Uterus (tissue), 4 donors: Measurements from ENCODE around the gene PLCB2. TPM values are rescaled to one million over a fixed set of nuclear protein-coding genes. Genes with fewer than 3 reads are reported as not detected.

ENCODE experiments used
- DNase-seq, 2 donors: peaks; one replicate each; pipeline ENCODE4 v3.0.0-alpha.2; 2019 to 2020
- H3K27ac ChIP-seq, 2 donors: fragments of 200-600 bp; sonication (generic); 1 replicate in 1 of 2; 2 replicates in 1 of 2; pipeline ENCODE4 v1.5.1; 2016 to 2018
- H3K27me3 ChIP-seq, 2 donors: fragments of 200-600 bp; sonication (generic); one replicate each; pipeline ENCODE4 v1.5.1; 2018 to 2019; ENCODE audit warnings: control low read depth in 1 of 2
- H3K36me3 ChIP-seq, 2 donors: fragments of 200-600 bp; sonication (generic); one replicate each; pipeline ENCODE4 v1.5.1; 2019; ENCODE audit warnings: control low read depth in 1 of 2
- H3K4me1 ChIP-seq, 2 donors: fragments of 200-600 bp; sonication (generic); one replicate each; pipeline ENCODE4 v1.5.1; 2018 to 2019; ENCODE audit warnings: control low read depth in 1 of 2
- H3K4me3 ChIP-seq, 2 donors: fragments of 200-600 bp; sonication (generic); 1 replicate in 1 of 2; 2 replicates in 1 of 2; pipeline ENCODE4 v1.5.1; 2018 to 2019; ENCODE audit warnings: mild to moderate bottlenecking in 1 of 2
- H3K9me3 ChIP-seq, 2 donors: fragments of 200-600 bp; sonication (generic); one replicate each; pipeline ENCODE4 v1.5.1; 2019; ENCODE audit warnings: control low read depth in 1 of 2
- POLR2A ChIP-seq, 2 donors: fragments of 450-650 bp; IDR thresholded peaks; one replicate each; pipeline ENCODE4 v1.6.1; 2016; ENCODE audit warnings: antibody characterized with exemption in 2 of 2, mild to moderate bottlenecking in 1 of 2, moderate library complexity in 1 of 2
- intact Hi-C: fragments of 100-400 bp; cut with DNase I; formaldehyde crosslinking; loops from one replicate; pipeline ENCODE4 v1.15.1; 2023; ENCODE audit warnings: low total_unique reads
- total RNA-seq, 4 donors: library from RNA; depleted of rRNA in 3 of 4; stranded (reverse); fragments of >200 nt in 3 of 4; gene quantifications; one replicate each; pipeline versions ENCODE4 v1.1.0 to v1.2.4, GENCODE V29; 2014 to 2023
- TF ChIP-seq, protein P1 (sequence below), 4 experiments: fragments of 200-600 bp in 2 of 4; fragments of 450-650 bp in 2 of 4; sonication (generic) in 2 of 4; IDR thresholded peaks; one replicate each; pipeline ENCODE4 v1.5.1; 2016 to 2019; ENCODE audit warnings: antibody characterized with exemption in 4 of 4, mild to moderate bottlenecking in 2 of 4, moderate library complexity in 1 of 4
- donor health status: DM: yes; HTN: yes; CAD: no.

PLCB2 gene
- total RNA-seq, 4 donors from 2014 or later: 3.5 to 19.0 (median 9.3) TPM

DNA sequence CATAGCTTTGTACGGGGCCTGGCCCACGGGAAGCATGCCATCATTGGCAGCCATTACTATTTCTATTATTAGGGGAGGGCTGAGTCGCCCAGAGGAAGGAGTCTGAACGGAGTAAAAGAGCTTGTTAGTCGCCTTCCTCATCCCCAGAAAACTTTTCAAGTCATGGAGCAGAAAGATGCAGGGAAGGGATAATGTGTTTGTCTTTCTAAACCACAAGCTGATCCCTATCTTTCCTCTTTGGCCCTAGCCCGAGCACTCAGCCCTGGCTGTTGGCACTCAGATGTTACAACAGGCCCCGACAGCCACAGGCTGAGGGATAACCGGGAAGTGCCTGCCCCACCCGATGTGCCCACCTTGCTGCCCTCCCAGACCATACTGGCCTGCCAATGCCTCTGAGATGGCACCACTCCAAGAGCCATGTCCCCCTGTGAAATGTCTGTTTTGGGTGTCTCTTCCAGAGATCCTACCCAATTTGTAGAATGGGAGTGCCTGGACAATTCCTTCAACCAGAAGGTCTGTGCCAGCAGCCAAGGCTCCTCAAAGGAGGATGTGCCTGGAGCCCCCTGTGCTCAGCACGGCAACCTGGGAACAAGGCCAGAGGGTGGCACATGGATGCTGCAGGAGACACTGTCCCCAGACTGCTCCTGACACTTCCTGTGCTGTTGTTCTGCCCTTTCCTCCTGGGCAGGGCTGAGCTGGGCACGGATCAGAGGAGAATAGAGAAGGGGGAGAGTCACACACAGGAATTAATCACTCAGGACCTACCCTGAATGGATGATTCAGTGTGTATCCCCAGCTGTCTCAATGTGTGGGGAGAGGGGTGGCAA, 58.0 kb downstream of the PLCB2 start:
- no peaks in the 10 kb centered on the region for H3K27me3 ChIP-seq
- H3K9me3 ChIP-seq: no peaks in the 10 kb centered on the region
- H3K4me3 ChIP-seq: no peak overlapping the region
- no peak for DNase-seq
- intact Hi-C loops: no loop called here
- no peaks in the 10 kb centered on the region for H3K36me3 ChIP-seq
- no peak overlapping the region for H3K27ac ChIP-seq
- H3K4me1 ChIP-seq: peaks cover 0 to 10% of the 10 kb centered on the region in 2 donors
- TF ChIP-seq, protein P1, sequence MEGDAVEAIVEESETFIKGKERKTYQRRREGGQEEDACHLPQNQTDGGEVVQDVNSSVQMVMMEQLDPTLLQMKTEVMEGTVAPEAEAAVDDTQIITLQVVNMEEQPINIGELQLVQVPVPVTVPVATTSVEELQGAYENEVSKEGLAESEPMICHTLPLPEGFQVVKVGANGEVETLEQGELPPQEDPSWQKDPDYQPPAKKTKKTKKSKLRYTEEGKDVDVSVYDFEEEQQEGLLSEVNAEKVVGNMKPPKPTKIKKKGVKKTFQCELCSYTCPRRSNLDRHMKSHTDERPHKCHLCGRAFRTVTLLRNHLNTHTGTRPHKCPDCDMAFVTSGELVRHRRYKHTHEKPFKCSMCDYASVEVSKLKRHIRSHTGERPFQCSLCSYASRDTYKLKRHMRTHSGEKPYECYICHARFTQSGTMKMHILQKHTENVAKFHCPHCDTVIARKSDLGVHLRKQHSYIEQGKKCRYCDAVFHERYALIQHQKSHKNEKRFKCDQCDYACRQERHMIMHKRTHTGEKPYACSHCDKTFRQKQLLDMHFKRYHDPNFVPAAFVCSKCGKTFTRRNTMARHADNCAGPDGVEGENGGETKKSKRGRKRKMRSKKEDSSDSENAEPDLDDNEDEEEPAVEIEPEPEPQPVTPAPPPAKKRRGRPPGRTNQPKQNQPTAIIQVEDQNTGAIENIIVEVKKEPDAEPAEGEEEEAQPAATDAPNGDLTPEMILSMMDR (IDR thresholded peaks at IDR 0.05): no peak
- TF ChIP-seq POLR2A (IDR thresholded peaks at IDR 0.05): no peak

DNA sequence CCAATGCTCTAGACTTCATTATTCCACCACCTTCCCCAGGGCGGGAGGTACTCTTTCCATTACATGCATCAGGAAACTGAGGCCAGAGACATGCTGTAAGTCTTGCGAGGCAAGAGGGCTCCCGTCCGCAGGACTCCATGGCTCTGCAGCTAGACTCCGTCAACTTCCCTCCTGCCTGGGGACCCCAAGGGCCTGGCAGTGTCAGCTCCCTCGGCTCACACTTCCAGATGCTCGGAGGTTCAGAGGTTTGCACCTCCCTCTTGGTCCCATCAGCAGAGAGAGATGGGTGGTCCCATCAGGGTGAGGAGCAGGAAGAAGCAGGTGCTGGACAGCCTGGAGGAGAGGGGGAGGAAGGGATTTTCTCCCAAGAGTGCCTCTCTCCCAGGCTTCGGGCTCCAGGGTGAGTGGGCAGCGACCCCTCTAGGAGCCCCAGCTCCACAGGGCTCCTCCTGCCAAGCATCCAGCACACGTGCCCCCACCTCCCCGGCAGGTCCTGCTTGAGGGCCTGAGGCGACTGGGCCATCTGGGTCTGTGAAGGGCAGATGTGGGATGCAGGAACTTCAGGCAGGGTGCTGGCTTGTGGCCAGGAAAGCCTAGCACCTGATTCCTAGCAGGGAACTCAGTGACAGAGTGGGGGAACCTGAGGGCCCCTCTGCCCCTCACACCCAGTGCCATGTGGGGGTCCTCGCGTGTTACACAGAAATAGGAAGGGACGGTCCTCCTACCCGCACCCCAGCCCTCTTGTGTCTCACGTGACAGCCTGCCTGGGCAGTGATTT, 59.5 kb downstream of the PLCB2 start:
- DNase-seq: no peak
- no peaks in the 10 kb centered on the region for H3K9me3 ChIP-seq
- peaks cover 0 to 3% of the 10 kb centered on the region in 2 donors for H3K4me1 ChIP-seq
- H3K27me3 ChIP-seq: no peaks in the 10 kb centered on the region
- intact Hi-C loops: no loop called here
- TF ChIP-seq, protein P1 (IDR thresholded peaks at IDR 0.05): no peak
- no peak for TF ChIP-seq POLR2A (IDR thresholded peaks at IDR 0.05)
- H3K36me3 ChIP-seq: no peaks in the 10 kb centered on the region
- no peak overlapping the region for H3K4me3 ChIP-seq
- H3K27ac ChIP-seq: no peak overlapping the region

DNA sequence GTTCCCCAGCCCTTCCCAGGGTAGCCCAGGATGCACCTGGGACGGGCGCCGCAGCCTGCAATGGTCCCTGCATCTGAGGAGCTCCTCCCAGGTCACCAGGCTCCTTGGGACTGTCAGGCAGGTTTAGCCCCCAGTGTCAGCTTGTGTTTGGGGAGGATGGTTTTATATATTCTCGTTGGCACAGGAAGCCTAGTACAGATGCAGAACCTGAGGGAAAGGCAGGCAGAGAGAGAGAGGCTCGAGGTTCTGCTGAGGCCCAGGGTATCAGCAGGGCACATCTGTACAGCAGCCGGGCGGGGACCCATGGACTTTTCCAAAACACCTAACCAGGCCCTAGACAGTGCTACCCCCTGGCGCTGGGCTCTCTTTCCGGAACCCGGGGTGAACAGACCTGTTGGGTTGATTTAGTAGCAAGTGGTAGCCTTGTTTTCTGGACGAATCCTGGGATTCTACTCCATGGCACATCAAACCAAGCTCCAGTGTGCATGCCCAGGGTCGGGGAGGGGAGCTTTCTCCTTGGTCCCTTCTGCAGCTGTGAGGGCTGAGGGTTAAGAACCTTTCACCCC, 60.2 kb downstream of the PLCB2 start:
- H3K27ac ChIP-seq: no peak overlapping the region
- H3K9me3 ChIP-seq: no peaks in the 10 kb centered on the region
- no peaks in the 10 kb centered on the region for H3K4me1 ChIP-seq
- intact Hi-C loops: no loop called here
- H3K4me3 ChIP-seq: no peak overlapping the region
- H3K36me3 ChIP-seq: no peaks in the 10 kb centered on the region
- TF ChIP-seq, protein P1 (IDR thresholded peaks at IDR 0.05): no peak
- TF ChIP-seq POLR2A (IDR thresholded peaks at IDR 0.05): no peak
- no peaks in the 10 kb centered on the region for H3K27me3 ChIP-seq
- DNase-seq: no peak

- no peaks in the 10 kb centered on the region for H3K4me1 ChIP-seq
- H3K36me3 ChIP-seq: no peaks in the 10 kb centered on the region
- intact Hi-C loops: no loop called here
- no peak overlapping the region for H3K27ac ChIP-seq
- no peak overlapping the region for H3K4me3 ChIP-seq
- H3K9me3 ChIP-seq: no peaks in the 10 kb centered on the region
- no peaks in the 10 kb centered on the region for H3K27me3 ChIP-seq
- DNase-seq: no peak
- TF ChIP-seq, protein P1 (IDR thresholded peaks at IDR 0.05): no peak
- no peak for TF ChIP-seq POLR2A (IDR thresholded peaks at IDR 0.05)
These were observed 61.0 kb downstream of the PLCB2 start for GRCh38 chr15:40246496-40247280.
